RPMI7951 (cell line): ENCODE measurements around the gene NHEJ1. TPM values are rescaled to one million over a fixed set of nuclear protein-coding genes. Genes with fewer than 3 reads are reported as not detected.
"Not testable (repeated sequence)": the region's sequence is repeated elsewhere in the genome, so short reads cannot be mapped to it uniquely, and the experiment has no call there.

Source experiments
- DNase-seq: peaks from one replicate; pipeline ENCODE4 v3.0.0-alpha.2; 2012; ENCODE audit warnings: low read depth
- total RNA-seq: library from RNA; depleted of rRNA; stranded (reverse); fragments of >200 nt; shearing (Covaris generic); gene quantifications from 2 replicates; pipeline ENCODE4 v1.2.3, GENCODE V29; 2014; rRNA removed

Gene NHEJ1, protein sequence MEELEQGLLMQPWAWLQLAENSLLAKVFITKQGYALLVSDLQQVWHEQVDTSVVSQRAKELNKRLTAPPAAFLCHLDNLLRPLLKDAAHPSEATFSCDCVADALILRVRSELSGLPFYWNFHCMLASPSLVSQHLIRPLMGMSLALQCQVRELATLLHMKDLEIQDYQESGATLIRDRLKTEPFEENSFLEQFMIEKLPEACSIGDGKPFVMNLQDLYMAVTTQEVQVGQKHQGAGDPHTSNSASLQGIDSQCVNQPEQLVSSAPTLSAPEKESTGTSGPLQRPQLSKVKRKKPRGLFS
- 24.1 and 31.0 TPM in 2 replicates for total RNA-seq

DNA sequence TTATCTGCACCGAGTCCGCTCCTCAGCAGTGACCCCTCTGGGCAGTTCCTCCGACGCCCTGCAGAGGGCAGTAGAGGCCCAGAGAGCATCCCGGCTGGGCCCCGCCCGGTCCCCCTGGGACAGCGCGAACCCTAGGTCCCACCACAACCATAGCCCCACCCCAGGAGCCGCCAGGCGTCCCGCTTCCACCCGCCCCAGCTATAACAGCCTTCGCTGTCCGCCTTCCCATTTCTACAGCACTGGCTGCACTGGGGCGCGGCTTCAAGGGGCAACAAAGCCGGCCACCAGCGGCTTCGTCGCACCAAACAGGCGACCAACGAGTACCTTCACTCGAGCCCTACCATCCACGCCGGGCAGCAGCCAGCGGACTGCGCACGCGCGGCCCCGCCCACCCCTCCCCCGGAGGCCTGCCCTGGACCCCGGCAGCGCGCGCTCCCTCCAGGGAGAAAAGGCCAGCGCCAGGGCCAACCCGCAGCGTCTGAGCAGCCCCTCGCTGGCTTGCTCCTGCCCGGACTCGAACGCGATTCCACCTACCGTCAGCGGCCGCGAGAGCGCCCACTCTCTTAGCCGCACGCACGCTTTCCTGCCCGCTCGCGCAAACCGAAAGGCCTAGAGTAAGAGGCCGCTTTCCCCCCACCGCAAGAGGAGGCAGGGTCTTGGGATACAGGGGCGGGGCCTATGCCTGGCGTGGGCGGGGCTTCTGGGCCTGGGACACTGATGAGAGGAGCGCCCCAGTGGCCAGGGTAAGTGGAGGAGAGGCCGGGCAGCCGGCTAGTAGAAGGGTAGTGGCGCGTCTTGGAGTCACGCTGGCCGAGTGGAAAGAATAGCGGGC, at the start of gene NHEJ1:
Gene NHEJ1, minus strand, starts transcription at position 630 of the 832 bp plus-strand sequence. CDS start 2,453 bp downstream, outside the sequence.
- peak; percentile 93 for DNase-seq

DNA sequence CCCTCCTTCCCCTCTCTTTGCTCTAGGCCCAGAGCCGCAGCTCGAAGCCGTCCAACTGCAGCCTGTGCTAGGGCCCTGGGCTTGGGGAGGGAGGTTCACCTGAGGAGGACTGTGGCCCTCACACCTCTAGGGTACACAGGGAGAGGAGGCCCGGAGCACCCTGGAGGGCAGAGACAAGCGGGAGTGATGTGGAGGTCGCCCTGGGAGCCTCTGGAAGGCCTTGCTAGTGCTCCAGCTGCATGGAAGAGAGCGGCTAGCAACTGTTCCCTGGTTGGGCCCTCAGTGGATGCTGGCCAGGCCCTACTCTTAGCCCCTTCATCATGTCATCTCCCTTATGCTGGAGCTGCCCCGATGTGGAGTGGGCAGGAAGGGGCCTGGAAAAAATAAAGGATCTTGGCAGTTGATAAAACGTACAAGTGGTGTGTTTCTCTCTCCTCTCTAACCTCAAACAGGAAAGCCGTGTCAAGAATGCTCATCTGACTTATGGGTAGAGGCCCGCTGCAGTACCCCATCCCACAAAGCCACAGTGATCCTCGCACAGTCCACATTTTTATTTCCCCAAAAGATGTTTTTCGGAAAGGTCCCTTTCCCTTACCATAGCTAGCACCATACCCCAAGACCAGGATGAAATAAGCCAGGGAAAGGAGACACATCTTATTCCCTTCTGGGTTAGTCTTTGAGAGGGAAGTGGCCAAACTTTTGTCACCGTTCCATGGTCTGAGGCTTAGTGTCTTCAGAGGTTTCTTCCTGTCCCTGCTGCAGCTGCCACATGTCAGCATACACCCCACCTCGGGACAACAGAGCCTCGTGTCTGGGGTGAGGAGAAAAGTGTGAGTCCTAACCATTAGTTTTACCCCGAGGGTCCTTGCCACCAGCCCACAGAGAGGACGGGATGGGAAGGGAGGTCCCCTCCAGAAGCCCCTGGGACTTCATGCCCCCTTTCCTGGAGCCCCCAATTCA, 48.9 kb upstream of the NHEJ1 start:
- no peak for DNase-seq

- DNase-seq, result peak; percentile 58
These were observed 47.5 kb upstream of the NHEJ1 start for GRCh38 chr2:219207884-219208740.

GRCh38 chr2:219207134-219207883, 46.7 kb upstream of the NHEJ1 start:
- DNase-seq, result no peak

- peak; percentile 93 for DNase-seq
These were observed 45.9 kb upstream of the NHEJ1 start, which contains the start of gene ZFAND2B for GRCh38 chr2:219206328-219207133. Gene ZFAND2B (plus strand): TSS chr2:219206782. CDS start chr2:219206988, 206 bp downstream.

DNA sequence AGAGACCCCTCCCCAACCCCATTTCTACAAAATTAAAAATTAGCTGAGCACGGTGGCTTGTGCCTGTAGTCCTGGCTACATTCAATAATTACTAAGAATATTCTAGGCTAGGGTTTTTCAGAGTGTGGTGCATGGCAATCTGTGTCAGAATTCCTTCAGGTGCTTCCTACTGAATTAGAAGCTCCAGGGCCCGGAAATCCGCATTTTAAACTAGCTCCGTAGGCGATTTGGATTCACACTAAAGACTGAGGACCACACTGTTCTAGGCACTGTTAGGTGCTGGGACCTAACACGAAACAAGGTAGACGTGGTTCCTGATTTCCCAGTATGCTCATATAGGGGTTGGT, 45.3 kb upstream of the NHEJ1 start:
- DNase-seq, result no peak

GRCh38 chr2:219205165-219205538, 44.5 kb upstream of the NHEJ1 start:
- DNase-seq, result no peak

- DNase-seq, result no peak
These were observed 44.0 kb upstream of the NHEJ1 start for GRCh38 chr2:219204425-219205164.

DNA sequence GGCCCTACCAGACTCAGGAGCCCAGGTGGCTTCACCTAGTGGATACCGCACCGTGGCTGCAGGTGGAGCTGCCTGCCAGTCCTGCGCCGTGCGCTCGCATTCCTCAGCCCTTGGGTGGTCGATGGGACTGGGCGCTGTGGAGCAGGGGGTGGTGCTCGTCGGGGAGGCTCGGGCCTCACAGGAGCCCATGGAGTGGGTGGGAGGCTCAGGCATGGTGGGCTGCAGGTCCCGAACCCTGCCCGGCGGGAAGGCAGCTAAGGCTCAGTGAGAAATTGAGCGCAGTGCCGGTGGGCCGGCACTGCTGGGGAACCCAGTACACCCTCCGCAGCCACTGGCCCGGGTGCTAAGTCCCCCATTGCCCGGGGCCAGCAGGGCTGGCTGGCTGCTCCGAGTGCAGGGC, 40.7 kb upstream of the NHEJ1 start:
- DNase-seq, result not testable (repeated sequence)

GRCh38 chr2:219200502-219201326, 40.1 kb upstream of the NHEJ1 start:
- peak; percentile 14 for DNase-seq

GRCh38 chr2:219199470-219200211, 39.0 kb upstream of the NHEJ1 start:
- DNase-seq, result no peak

DNA sequence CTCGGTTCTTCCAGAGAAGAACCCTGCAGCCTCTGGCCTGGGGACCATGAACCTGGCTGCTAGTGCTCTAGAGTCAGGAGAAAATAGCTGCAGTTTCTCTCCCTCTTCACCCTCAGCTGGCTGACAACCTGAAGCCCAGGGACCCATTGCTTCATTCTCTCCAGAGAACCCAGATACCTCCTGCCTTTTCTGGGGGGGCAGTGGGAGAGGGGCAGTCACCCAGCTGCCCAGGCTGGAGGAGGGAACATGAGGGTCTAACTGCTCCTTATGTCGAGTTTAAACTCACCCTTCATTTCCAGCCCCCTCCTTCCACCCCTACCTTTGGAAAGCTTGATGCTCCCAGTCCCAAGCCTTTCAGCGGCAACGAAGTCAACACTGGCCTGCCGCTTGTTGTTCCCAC, 38.4 kb upstream of the NHEJ1 start:
- DNase-seq, result no peak

DNA sequence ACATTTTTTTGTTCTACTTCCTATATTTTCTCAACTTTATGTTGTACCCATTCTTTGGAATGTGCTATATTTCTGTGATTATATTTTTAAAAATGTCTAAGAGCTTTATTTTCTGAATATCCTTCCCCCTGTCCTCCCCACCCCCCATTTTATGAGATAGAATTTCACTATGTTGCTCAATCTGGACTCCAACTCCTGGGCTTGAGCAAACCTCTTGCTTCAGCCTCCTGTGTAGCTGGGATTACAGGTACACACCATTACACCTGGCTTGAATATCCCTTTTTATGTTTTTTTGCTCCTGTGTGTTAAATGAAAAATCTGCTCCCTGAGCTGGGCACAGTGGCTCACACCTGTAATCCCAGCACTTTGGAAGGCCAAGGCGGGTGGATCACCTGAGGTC, 36.8 kb upstream of the NHEJ1 start:
- no peak for DNase-seq

- DNase-seq, result no peak
These were observed 26.3 kb upstream of the NHEJ1 start for GRCh38 chr2:219186754-219187456.

DNA sequence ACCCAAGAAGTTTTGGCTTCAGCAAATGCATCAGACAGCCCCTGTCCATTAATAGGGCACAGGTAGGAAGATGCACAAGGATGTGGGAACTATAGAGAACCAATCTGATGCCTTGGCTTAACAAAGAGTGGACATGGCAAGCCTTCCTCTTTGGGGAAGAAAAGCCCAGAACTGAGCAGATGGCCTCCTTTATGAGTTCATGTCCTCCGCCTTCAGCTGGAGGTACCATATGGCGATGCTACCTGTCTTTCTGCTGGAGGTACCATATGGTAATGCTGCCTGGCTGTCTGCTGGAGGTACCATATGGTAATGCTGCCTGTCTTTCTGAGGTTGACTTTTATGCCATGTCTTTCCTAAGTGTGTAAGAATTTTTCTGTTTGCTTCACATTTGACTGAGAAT, 23.5 kb upstream of the NHEJ1 start:
- DNase-seq, result no peak

DNA sequence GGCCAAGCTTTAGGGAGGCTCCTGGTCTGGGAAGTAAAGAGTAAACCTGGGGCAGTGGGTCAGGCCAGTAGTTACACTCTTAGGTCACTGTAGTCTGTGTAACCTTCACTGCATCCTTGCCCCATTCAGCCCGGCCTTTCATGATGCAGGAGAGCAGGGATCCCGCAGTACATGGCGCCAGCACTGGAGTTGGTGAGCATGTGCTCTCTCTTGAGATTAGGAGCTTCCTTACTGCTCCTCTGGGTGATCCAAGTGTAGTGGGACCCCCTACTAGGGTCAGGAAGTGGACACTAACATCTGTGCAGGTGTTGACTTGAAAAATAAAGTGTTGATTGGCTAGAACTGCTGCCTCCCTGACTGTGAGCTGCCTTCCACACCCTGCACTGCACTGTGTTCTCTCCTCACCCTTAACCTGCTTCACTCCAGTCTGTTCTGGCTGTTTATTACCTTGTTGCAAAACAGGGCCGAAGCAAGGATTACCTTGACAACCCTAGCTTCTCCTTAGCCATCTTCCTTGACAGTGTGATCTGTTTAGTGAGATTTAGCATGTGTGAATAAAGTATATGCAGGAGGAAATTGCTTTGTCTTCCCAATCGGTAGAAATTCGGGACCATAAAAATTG, 22.6 kb upstream of the NHEJ1 start:
- DNase-seq, result no peak
